Right lobe of liver (tissue), 4 donors: Measurements from ENCODE around the gene LEF1.

Source experiments
- POLR2A ChIP-seq: fragments of 450-650 bp; IDR thresholded peaks from one replicate; pipeline ENCODE4 v1.6.1; 2017; ENCODE audit warnings: antibody characterized with exemption, mild to moderate bottlenecking
- TF ChIP-seq, protein P1 (sequence below), 4 donors: fragments of 200-600 bp in 3 of 4; fragments of 450-650 bp in 1 of 4; IDR thresholded peaks; one replicate each; pipeline versions ENCODE4 v1.5.1 to v1.8.0; 2016 to 2022; ENCODE audit warnings: antibody characterized with exemption in 4 of 4, mild to moderate bottlenecking in 2 of 4
- donor health status: DM: no; HTN: no; CAD: no.
- donor health status: DM: no; HTN: no; CAD: no.
- donor health status: DM: no; HTN: yes; CAD: no.

- TF ChIP-seq, protein P1, sequence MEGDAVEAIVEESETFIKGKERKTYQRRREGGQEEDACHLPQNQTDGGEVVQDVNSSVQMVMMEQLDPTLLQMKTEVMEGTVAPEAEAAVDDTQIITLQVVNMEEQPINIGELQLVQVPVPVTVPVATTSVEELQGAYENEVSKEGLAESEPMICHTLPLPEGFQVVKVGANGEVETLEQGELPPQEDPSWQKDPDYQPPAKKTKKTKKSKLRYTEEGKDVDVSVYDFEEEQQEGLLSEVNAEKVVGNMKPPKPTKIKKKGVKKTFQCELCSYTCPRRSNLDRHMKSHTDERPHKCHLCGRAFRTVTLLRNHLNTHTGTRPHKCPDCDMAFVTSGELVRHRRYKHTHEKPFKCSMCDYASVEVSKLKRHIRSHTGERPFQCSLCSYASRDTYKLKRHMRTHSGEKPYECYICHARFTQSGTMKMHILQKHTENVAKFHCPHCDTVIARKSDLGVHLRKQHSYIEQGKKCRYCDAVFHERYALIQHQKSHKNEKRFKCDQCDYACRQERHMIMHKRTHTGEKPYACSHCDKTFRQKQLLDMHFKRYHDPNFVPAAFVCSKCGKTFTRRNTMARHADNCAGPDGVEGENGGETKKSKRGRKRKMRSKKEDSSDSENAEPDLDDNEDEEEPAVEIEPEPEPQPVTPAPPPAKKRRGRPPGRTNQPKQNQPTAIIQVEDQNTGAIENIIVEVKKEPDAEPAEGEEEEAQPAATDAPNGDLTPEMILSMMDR (IDR thresholded peaks at IDR 0.05), result no peak
- no peak for TF ChIP-seq POLR2A
Measured at GRCh38 chr4:108024878-108025165, 143.9 kb downstream of the LEF1 start.
